Osteoblast (primary cell): ENCODE results near the gene SMIM43. TPM values are rescaled to one million over a fixed set of nuclear protein-coding genes. Genes with fewer than 3 reads are reported as not detected.
A peak's percentile ranks its signal among the peaks of the same experiment; 100 is the strongest.

Source experiments
- DNase-seq: peaks from one replicate; pipeline ENCODE4 v3.0.0; 2011; ENCODE audit warnings: low spot score, mixed read lengths; ENCODE audit not compliant: insufficient read length; ENCODE audit errors: missing footprints
- H2AFZ ChIP-seq: 2 replicates; pipeline ENCODE4 v1.6.0; 2011; ENCODE audit warnings: mild to moderate bottlenecking, low read length
- H3K27ac ChIP-seq: 2 replicates; pipeline ENCODE4 v1.5.1; 2011; ENCODE audit warnings: mild to moderate bottlenecking, low read depth, low read length, moderate library complexity
- H3K27me3 ChIP-seq: 2 replicates; pipeline ENCODE4 v1.6.0; 2012; ENCODE audit warnings: mild to moderate bottlenecking, control low read depth, inconsistent platforms, low read length, moderate library complexity; ENCODE audit not compliant: insufficient read depth
- H3K36me3 ChIP-seq: 2 replicates; pipeline ENCODE4 v1.5.1; 2011; ENCODE audit warnings: mild to moderate bottlenecking, low read length, control low read depth, moderate library complexity; ENCODE audit not compliant: insufficient read depth
- H3K4me1 ChIP-seq: 2 replicates; pipeline ENCODE4 v1.5.1; 2011; ENCODE audit warnings: mild to moderate bottlenecking, low read length, control low read depth, moderate library complexity; ENCODE audit not compliant: insufficient read depth
- H3K4me2 ChIP-seq: 2 replicates; pipeline ENCODE4 v1.6.0; 2011; ENCODE audit warnings: mild to moderate bottlenecking, low read length; ENCODE audit not compliant: insufficient read depth
- H3K4me3 ChIP-seq: fragments of 200-600 bp; sonication (generic); 3 replicates; pipeline ENCODE4 v1.5.1; 2012; ENCODE audit warnings: mild to moderate bottlenecking, low read length, inconsistent platforms; ENCODE audit not compliant: insufficient read depth
- H3K79me2 ChIP-seq: 2 replicates; pipeline ENCODE4 v1.6.0; 2012; ENCODE audit warnings: mild to moderate bottlenecking, low read length, control low read depth, inconsistent platforms; ENCODE audit not compliant: insufficient read depth
- H3K9me3 ChIP-seq: 2 replicates; pipeline ENCODE4 v1.5.1; 2011; ENCODE audit warnings: low read depth, low read length, control low read depth
- H4K20me1 ChIP-seq: 2 replicates; pipeline ENCODE4 v1.6.0; 2012; ENCODE audit warnings: mild to moderate bottlenecking, low read length, control low read depth; ENCODE audit not compliant: insufficient read depth
- CTCF ChIP-seq: IDR thresholded peaks from 2 replicates; pipeline ENCODE4 v1.5.1; 2011; ENCODE audit warnings: mild to moderate bottlenecking, low read depth, low read length, moderate library complexity; ENCODE audit errors: extremely low read depth
- total RNA-seq: library from RNA; depleted of rRNA; stranded (reverse); fragments of >200 nt; gene quantifications from 2 replicates; pipeline ENCODE4 v1.2.3, GENCODE V29; 2012

The SMIM43 gene
- total RNA-seq, 1 donor: 0.72 TPM

- TF ChIP-seq CTCF: no peak
- Histone ChIP-seq H3K4me2 (no peak overlapping the region), H3K27me3 (no peaks in the 10 kb centered on the region), H3K4me1 (no peaks in the 10 kb centered on the region), H3K4me3 (no peak overlapping the region), H3K36me3 (no peaks in the 10 kb centered on the region), H2AFZ (peak overlapping the region; percentile 8), H3K79me2 (no peaks in the 10 kb centered on the region), H4K20me1 (no peaks in the 10 kb centered on the region), H3K9me3 (no peaks in the 10 kb centered on the region), H3K27ac (peak overlapping the region; percentile 34)
- DNase-seq: no peak
Observed at GRCh38 chr4:121738780-121739535, 26.0 kb downstream of the SMIM43 start.

GRCh38 chr4:121737846-121738554 lies 27.0 kb downstream of the SMIM43 start:
- Histone ChIP-seq H3K9me3 (no peaks in the 10 kb centered on the region), H3K4me2 (no peak overlapping the region), H3K36me3 (no peaks in the 10 kb centered on the region), H3K27ac (no peak overlapping the region), H2AFZ (no peak overlapping the region), H3K4me3 (no peak overlapping the region), H4K20me1 (no peaks in the 10 kb centered on the region), H3K27me3 (no peaks in the 10 kb centered on the region), H3K79me2 (no peaks in the 10 kb centered on the region), H3K4me1 (no peaks in the 10 kb centered on the region)
- TF ChIP-seq CTCF: no peak
- DNase-seq: no peak

GRCh38 chr4:121736735-121737351 lies 28.1 kb downstream of the SMIM43 start:
- DNase-seq: peak; percentile 23
- H4K20me1 ChIP-seq: no peaks in the 10 kb centered on the region
- no peak overlapping the region for H3K27ac ChIP-seq
- no peaks in the 10 kb centered on the region for H3K4me1 ChIP-seq
- no peak overlapping the region for H3K4me3 ChIP-seq
- no peaks in the 10 kb centered on the region for H3K9me3 ChIP-seq
- H3K4me2 ChIP-seq: no peak overlapping the region
- H3K27me3 ChIP-seq: no peaks in the 10 kb centered on the region
- no peaks in the 10 kb centered on the region for H3K36me3 ChIP-seq
- H2AFZ ChIP-seq: no peak overlapping the region
- H3K79me2 ChIP-seq: no peaks in the 10 kb centered on the region
- TF ChIP-seq CTCF: peak; percentile 71

- Histone ChIP-seq H3K27ac (no peak overlapping the region), H3K4me2 (no peak overlapping the region), H4K20me1 (no peaks in the 10 kb centered on the region), H3K79me2 (no peaks in the 10 kb centered on the region), H2AFZ (no peak overlapping the region), H3K27me3 (no peaks in the 10 kb centered on the region), H3K9me3 (no peaks in the 10 kb centered on the region), H3K4me1 (no peaks in the 10 kb centered on the region), H3K36me3 (no peaks in the 10 kb centered on the region), H3K4me3 (no peak overlapping the region)
- TF ChIP-seq CTCF: no peak
- peak; percentile 37 for DNase-seq
Observed at GRCh38 chr4:121734571-121734970, 30.4 kb downstream of the SMIM43 start.
